ENCODE measurements around the gene ARHGAP21. TPM values are rescaled to one million over a fixed set of nuclear protein-coding genes. Genes with fewer than 3 reads are reported as not detected.
"Not testable (repeated sequence)": the region's sequence is repeated elsewhere in the genome, so short reads cannot be mapped to it uniquely, and the experiment has no call there.

The ARHGAP21 gene
- total and polyA plus RNA-seq, 3 experiments from 2014 or later = 3.4 to 33.7 (median 30.9) TPM

DNA sequence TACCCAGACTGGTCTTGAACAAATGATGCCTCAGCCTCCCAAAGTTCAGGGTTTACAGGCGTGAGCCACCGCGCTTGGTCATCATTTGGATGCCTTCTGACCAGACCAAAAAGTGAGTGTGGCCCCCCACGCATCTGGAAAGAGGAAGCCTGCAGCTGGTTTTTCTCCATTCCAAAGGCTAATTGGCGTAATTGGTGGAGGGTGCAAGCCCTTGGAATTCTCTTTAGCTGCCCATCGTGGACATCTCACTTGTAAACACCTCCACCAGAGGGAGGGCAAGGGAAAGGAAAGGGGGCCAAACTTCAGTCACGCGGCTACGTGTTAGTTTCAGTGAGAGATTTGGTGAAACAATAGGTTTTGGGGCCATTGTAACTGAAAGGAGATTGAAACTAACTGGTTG lies 4.1 kb upstream of the ARHGAP21 start:
- DNase-seq = no peak
- Histone ChIP-seq H3K27me3 (ENCODE audit: insufficient read depth, low read length, poor library complexity, severe bottlenecking) (no peaks in the 10 kb centered on the region), H3K27ac (ENCODE audit: low read depth, low read length) (no peak overlapping the region), H3K9me3 (ENCODE audit: low read length) (no peaks in the 10 kb centered on the region), H3K4me3 (ENCODE audit: low read length) (no peak overlapping the region), H3K36me3 (ENCODE audit: insufficient read depth, low read length) (no peaks in the 10 kb centered on the region), H3K4me1 (ENCODE audit: insufficient read depth, low read length) (peaks cover 5% of the 10 kb centered on the region)
- no peak overlapping the region for H3K4me3 Mint-ChIP-seq
- H3K27ac Mint-ChIP-seq = peak overlapping the region in 1 of 8 donors; percentile 29
- peaks cover 0 to 9% (median 0%) of the 10 kb centered on the region in 3 donors for H3K36me3 Mint-ChIP-seq
- ChIA-PET CTCF (interaction anchor here (0.9 to 3.3 kb wide), 7 partner anchors 86 to 353 kb away, joined by 3 to 17 read pairs (median 4); partner anchors contain the start of genes ENKUR, PRTFDC1 and THNSL1), POLR2A (no interaction called here)
- peaks cover 0 to 9% (median 8%) of the 10 kb centered on the region in 3 donors for H3K4me1 Mint-ChIP-seq
- H3K9me3 Mint-ChIP-seq = no peaks in the 10 kb centered on the region
- H3K27me3 Mint-ChIP-seq = no peaks in the 10 kb centered on the region

GRCh38 chr10:24726626-24727025 lies 2.9 kb upstream of the ARHGAP21 start:
- no peaks in the 10 kb centered on the region for H3K36me3 ChIP-seq (ENCODE audit: insufficient read depth, low read length)
- DNase-seq = no peak
- no peaks in the 10 kb centered on the region for H3K9me3 ChIP-seq (ENCODE audit: low read length)
- H3K27me3 ChIP-seq (ENCODE audit: insufficient read depth, low read length, poor library complexity, severe bottlenecking) = no peaks in the 10 kb centered on the region
- H3K4me3 ChIP-seq (ENCODE audit: low read length) = no peak overlapping the region
- no peaks in the 10 kb centered on the region for H3K27me3 Mint-ChIP-seq
- ChIA-PET POLR2A (no interaction called here), CTCF (interaction anchor here (0.8 to 3.3 kb wide), 3 partner anchors 111 to 355 kb away, joined by 3 to 17 read pairs (median 3); partner anchors contain the start of gene PRTFDC1)
- H3K4me1 ChIP-seq (ENCODE audit: insufficient read depth, low read length) = peaks cover 11% of the 10 kb centered on the region
- no peaks in the 10 kb centered on the region for H3K9me3 Mint-ChIP-seq
- H3K27ac Mint-ChIP-seq = peak overlapping the region in 1 of 8 donors; percentile 17
- H3K4me1 Mint-ChIP-seq = peaks cover 7 to 17% (median 17%) of the 10 kb centered on the region in 3 donors
- peaks cover 0 to 13% (median 0%) of the 10 kb centered on the region in 3 donors for H3K36me3 Mint-ChIP-seq
- H3K27ac ChIP-seq (ENCODE audit: low read depth, low read length) = no peak overlapping the region
- peak overlapping the region in 1 of 7 donors; percentile 97 for H3K4me3 Mint-ChIP-seq

- Mint-ChIP-seq H3K4me3 (peak overlapping the region in 3 of 7 donors; percentile 11 to 97 (median 66)), H3K36me3 (peaks cover 0 to 13% (median 0%) of the 10 kb centered on the region in 3 donors), H3K27ac (peak overlapping the region in 3 of 8 donors; percentile 22 to 95 (median 79)), H3K4me1 (peaks cover 9 to 23% (median 21%) of the 10 kb centered on the region in 3 donors)
- not testable (repeated sequence) for H3K27me3 Mint-ChIP-seq; H3K9me3 ChIP-seq (ENCODE audit: low read length); H3K4me3 ChIP-seq (ENCODE audit: low read length); H3K36me3 ChIP-seq (ENCODE audit: insufficient read depth, low read length); DNase-seq; H3K27me3 ChIP-seq (ENCODE audit: insufficient read depth, low read length, poor library complexity, severe bottlenecking); H3K9me3 Mint-ChIP-seq; H3K27ac ChIP-seq (ENCODE audit: low read depth, low read length)
- POLR2A ChIA-PET = interaction anchor here (1.2 kb wide), 1 partner anchor 156 kb away, joined by 4 read pairs; no protein-coding TSS in a partner anchor
- CTCF ChIA-PET = interaction anchor here (0.5 to 2.3 kb wide), 5 partner anchors 19 to 355 kb away, joined by 3 to 11 read pairs (median 3); partner anchors contain the start of gene PRTFDC1
- H3K4me1 ChIP-seq (ENCODE audit: insufficient read depth, low read length) = peaks cover 11% of the 10 kb centered on the region
Observed at GRCh38 chr10:24726029-24726428, 2.3 kb upstream of the ARHGAP21 start.

DNA sequence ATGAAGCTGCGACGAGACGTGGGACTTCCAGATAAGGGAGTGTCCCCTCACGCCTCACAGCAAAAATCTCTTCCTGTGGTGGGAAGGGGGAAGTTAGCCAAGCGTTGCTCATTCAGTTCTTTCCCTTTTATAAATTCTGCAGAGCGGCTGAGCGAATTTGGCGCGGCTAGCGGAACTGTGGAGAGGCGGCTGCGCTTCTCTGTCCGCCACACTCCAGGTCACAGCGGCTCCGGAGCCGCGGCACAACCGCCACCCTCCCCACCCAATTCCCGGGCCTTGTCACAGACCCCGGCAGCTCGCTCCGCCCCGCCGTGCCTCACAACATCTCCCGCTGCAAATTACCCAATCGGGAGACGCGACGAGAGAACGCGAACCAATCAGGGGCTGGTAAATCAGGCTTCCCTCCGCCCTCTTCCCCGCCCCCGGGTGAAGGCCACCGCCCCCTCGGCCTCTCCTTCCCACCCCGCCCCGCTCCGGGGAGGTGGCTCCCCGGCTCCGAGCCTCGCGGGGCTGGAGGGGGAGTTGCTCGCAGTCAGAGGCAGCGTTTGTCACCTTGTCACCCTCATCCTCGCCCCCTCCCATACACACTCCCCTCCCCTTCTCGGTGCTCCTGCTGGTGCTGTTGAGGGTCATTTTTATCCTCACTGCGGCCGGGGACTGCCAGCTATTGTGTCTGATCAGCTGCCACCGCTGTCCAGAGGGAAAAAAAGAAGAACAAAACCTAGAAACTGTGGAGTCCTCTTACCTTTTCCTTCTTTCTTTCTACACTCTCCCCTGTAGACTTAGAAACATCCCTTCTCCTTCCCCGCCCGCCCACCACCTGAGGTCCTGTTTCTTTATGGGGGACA lies 918 bp upstream of the ARHGAP21 start:
- Mint-ChIP-seq H3K9me3 (no peaks in the 10 kb centered on the region), H3K36me3 (peaks cover 0 to 13% (median 0%) of the 10 kb centered on the region in 3 donors), H3K27ac (peak overlapping the region; percentile 79 to 97 (median 94)), H3K4me1 (peaks cover 19 to 30% (median 29%) of the 10 kb centered on the region in 3 donors), H3K27me3 (no peaks in the 10 kb centered on the region), H3K4me3 (peak overlapping the region; percentile 93 to 97 (median 95))
- H3K27me3 ChIP-seq (ENCODE audit: insufficient read depth, low read length, poor library complexity, severe bottlenecking) = no peaks in the 10 kb centered on the region
- CTCF ChIA-PET = interaction anchor here (1.3 to 2.3 kb wide), 5 partner anchors 18 to 292 kb away, joined by 3 to 11 read pairs (median 4); partner anchors contain the start of genes ENKUR, PRTFDC1 and THNSL1
- H3K4me1 ChIP-seq (ENCODE audit: insufficient read depth, low read length) = peaks cover 11% of the 10 kb centered on the region
- peak overlapping the region; percentile 76 for H3K27ac ChIP-seq (ENCODE audit: low read depth, low read length)
- H3K9me3 ChIP-seq (ENCODE audit: low read length) = no peaks in the 10 kb centered on the region
- DNase-seq = peak; percentile 92 to 96 (median 94)
- POLR2A ChIA-PET = interaction anchor here (0.6 to 1.2 kb wide), 4 partner anchors 102 to 292 kb away, joined by 3 to 4 read pairs (median 3); partner anchors contain the start of genes ENKUR and THNSL1
- H3K36me3 ChIP-seq (ENCODE audit: insufficient read depth, low read length) = no peaks in the 10 kb centered on the region
- H3K4me3 ChIP-seq (ENCODE audit: low read length) = peak overlapping the region; percentile 98

DNA sequence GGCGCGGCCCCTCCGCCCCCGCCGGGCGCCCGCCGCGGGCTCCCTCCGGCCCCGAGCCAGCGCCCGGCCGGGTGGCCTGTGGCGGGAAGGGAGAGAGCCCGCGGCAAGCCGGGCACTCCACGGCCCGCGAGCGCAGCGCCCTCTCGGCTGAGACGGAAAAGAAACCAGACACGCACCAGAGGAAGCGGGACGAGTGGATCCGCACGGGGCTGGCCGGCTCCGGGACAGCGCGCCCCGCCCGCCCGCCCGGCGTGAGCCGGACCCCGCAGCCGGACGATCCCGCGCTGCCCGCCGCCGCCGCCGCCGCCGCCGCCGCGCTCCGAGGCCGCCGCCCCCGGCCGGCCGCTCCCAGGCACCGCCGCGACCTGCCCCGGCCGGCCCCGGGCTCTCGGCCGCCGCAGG lies 300 bp downstream of the ARHGAP21 start:
- no peak overlapping the region for H3K27ac Mint-ChIP-seq
- H3K36me3 Mint-ChIP-seq = peaks cover 0 to 13% (median 0%) of the 10 kb centered on the region in 3 donors
- H3K4me3 Mint-ChIP-seq = peak overlapping the region in 5 of 7 donors; percentile 34 to 97 (median 57)
- H3K9me3 Mint-ChIP-seq = no peaks in the 10 kb centered on the region
- Histone ChIP-seq H3K27me3 (ENCODE audit: insufficient read depth, low read length, poor library complexity, severe bottlenecking) (no peaks in the 10 kb centered on the region), H3K4me3 (ENCODE audit: low read length) (no peak overlapping the region), H3K36me3 (ENCODE audit: insufficient read depth, low read length) (no peaks in the 10 kb centered on the region), H3K9me3 (ENCODE audit: low read length) (no peaks in the 10 kb centered on the region), H3K27ac (ENCODE audit: low read depth, low read length) (peak overlapping the region; percentile 76), H3K4me1 (ENCODE audit: insufficient read depth, low read length) (peaks cover 11% of the 10 kb centered on the region)
- CTCF ChIA-PET = interaction anchor here (0.9 to 1.9 kb wide), 5 partner anchors 9 to 228 kb away, joined by 3 to 7 read pairs (median 3); no protein-coding TSS in a partner anchor
- no peaks in the 10 kb centered on the region for H3K27me3 Mint-ChIP-seq
- POLR2A ChIA-PET = interaction anchor here (0.6 kb wide), 1 partner anchor 198 kb away, joined by 5 read pairs; no protein-coding TSS in a partner anchor
- H3K4me1 Mint-ChIP-seq = peaks cover 23 to 36% (median 29%) of the 10 kb centered on the region in 3 donors
- peak in 3 of 5 donors; percentile 13 to 55 (median 14) for DNase-seq

GRCh38 chr10:24722676-24723385 lies 856 bp downstream of the ARHGAP21 start:
- Mint-ChIP-seq H3K4me3 (peak overlapping the region; percentile 92 to 96 (median 95)), H3K4me1 (peaks cover 23 to 36% (median 29%) of the 10 kb centered on the region in 3 donors), H3K9me3 (no peaks in the 10 kb centered on the region), H3K36me3 (peaks cover 0 to 13% (median 0%) of the 10 kb centered on the region in 3 donors), H3K27me3 (no peaks in the 10 kb centered on the region), H3K27ac (peak overlapping the region; percentile 65 to 98 (median 90))
- ChIA-PET POLR2A (no interaction called here), CTCF (interaction anchor here (0.9 to 1.9 kb wide), 5 partner anchors 10 to 229 kb away, joined by 3 to 7 read pairs (median 3); no protein-coding TSS in a partner anchor)
- Histone ChIP-seq H3K27ac (ENCODE audit: low read depth, low read length) (peak overlapping the region; percentile 66), H3K27me3 (ENCODE audit: insufficient read depth, low read length, poor library complexity, severe bottlenecking) (no peaks in the 10 kb centered on the region), H3K4me3 (ENCODE audit: low read length) (peak overlapping the region; percentile 69), H3K4me1 (ENCODE audit: insufficient read depth, low read length) (peaks cover 11% of the 10 kb centered on the region), H3K36me3 (ENCODE audit: insufficient read depth, low read length) (no peaks in the 10 kb centered on the region), H3K9me3 (ENCODE audit: low read length) (no peaks in the 10 kb centered on the region)
- peak; percentile 31 to 62 (median 55) for DNase-seq

DNA sequence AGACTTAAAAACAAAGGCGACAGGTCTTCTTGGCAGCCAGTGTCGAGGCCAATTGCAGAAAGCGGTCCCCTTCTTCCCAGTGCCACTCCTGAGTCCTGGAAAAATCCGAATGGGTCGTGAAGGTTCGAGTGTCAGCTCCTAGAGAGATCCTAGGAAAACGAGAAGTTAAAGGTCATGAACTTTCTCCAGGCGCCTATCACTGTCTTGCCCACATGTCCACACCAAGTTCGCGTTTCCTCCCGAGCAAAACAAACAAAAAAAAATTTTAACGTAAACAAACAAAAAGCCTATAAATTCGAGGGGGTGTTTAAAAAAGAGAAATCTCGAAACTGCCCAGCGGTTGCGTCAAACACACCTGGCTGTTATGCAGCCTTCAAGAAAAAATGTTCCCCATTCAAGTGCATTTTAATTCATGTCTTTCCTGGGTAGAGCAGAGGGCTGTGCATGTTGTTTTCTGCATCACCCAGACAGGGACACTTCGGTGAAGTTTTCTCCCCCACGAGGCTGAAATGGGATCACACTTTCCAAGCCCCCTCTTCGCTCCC lies 1.5 kb downstream of the ARHGAP21 start:
- ChIA-PET POLR2A (no interaction called here), CTCF (interaction anchor here (1.4 to 1.7 kb wide), 2 partner anchors 11 to 229 kb away, joined by 3 to 7 read pairs; no protein-coding TSS in a partner anchor)
- Mint-ChIP-seq H3K9me3 (no peaks in the 10 kb centered on the region), H3K4me1 (peaks cover 23 to 36% (median 29%) of the 10 kb centered on the region in 3 donors), H3K27ac (peak overlapping the region; percentile 46 to 98 (median 85)), H3K36me3 (peaks cover 0 to 13% (median 0%) of the 10 kb centered on the region in 3 donors), H3K4me3 (peak overlapping the region; percentile 90 to 96 (median 94)), H3K27me3 (no peaks in the 10 kb centered on the region)
- no peaks in the 10 kb centered on the region for H3K9me3 ChIP-seq (ENCODE audit: low read length)
- peaks cover 11% of the 10 kb centered on the region for H3K4me1 ChIP-seq (ENCODE audit: insufficient read depth, low read length)
- H3K27ac ChIP-seq (ENCODE audit: low read depth, low read length) = peak overlapping the region; percentile 66
- DNase-seq = no peak
- peak overlapping the region; percentile 69 for H3K4me3 ChIP-seq (ENCODE audit: low read length)
- H3K36me3 ChIP-seq (ENCODE audit: insufficient read depth, low read length) = no peaks in the 10 kb centered on the region
- H3K27me3 ChIP-seq (ENCODE audit: insufficient read depth, low read length, poor library complexity, severe bottlenecking) = no peaks in the 10 kb centered on the region

Data from CD8-positive, alpha-beta memory T cell (primary cell).